Kidney epithelial cell (primary cell): Measurements from ENCODE around the gene FOXP1. TPM values are rescaled to one million over a fixed set of nuclear protein-coding genes. Genes with fewer than 3 reads are reported as not detected.

Experiments used
- DNase-seq: peaks from one replicate; pipeline ENCODE4 v3.0.0-alpha.2; 2010; ENCODE audit warnings: low read depth
- H3K27me3 ChIP-seq: 2 replicates; pipeline ENCODE4 v1.6.0; 2011; ENCODE audit warnings: low read length; ENCODE audit not compliant: control insufficient read depth, insufficient read depth
- H3K36me3 ChIP-seq: 2 replicates; pipeline ENCODE4 v1.5.1; 2011; ENCODE audit warnings: low read length; ENCODE audit not compliant: control insufficient read depth, insufficient read depth
- H3K4me3 ChIP-seq: 2 replicates; pipeline ENCODE4 v1.5.1; 2011; ENCODE audit warnings: low read depth, mild to moderate bottlenecking, control low read depth, low read length
- total RNA-seq: library from RNA; depleted of rRNA; stranded (reverse); fragments of >200 nt; gene quantifications from 2 replicates; pipeline ENCODE4 v1.2.3, GENCODE V29; 2015
- TF ChIP-seq, protein P1 (sequence below): IDR thresholded peaks from 2 replicates; pipeline ENCODE4 v1.5.1; 2011; ENCODE audit warnings: mild to moderate bottlenecking, moderate library complexity, low read length, control low read depth, inconsistent platforms; ENCODE audit not compliant: insufficient read depth, poor library complexity, severe bottlenecking

FOXP1 gene
- total RNA-seq, 1 donor from 2014 or later = 75.0 TPM

DNA sequence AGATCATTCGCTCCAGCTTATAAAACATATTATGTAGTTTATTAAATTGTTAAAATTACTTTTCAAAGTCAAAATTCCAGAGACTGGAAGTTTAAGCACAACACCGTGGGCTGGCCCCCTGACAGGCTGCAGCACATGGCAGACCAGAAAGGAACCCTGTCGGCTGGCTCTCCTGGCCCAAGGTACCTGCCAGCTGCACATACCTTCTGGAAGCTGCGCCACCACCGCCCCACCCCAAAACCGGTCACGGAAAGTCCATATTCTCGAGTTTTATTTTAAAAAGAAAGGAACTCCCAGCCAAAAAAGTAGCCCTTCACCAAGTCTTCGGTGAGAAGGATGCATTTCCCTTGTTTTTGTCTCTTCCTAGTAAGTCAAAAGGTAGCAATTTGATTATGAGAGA, 94.6 kb downstream of the FOXP1 start:
- no peak for DNase-seq
- TF ChIP-seq, protein P1, sequence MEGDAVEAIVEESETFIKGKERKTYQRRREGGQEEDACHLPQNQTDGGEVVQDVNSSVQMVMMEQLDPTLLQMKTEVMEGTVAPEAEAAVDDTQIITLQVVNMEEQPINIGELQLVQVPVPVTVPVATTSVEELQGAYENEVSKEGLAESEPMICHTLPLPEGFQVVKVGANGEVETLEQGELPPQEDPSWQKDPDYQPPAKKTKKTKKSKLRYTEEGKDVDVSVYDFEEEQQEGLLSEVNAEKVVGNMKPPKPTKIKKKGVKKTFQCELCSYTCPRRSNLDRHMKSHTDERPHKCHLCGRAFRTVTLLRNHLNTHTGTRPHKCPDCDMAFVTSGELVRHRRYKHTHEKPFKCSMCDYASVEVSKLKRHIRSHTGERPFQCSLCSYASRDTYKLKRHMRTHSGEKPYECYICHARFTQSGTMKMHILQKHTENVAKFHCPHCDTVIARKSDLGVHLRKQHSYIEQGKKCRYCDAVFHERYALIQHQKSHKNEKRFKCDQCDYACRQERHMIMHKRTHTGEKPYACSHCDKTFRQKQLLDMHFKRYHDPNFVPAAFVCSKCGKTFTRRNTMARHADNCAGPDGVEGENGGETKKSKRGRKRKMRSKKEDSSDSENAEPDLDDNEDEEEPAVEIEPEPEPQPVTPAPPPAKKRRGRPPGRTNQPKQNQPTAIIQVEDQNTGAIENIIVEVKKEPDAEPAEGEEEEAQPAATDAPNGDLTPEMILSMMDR = no peak
- H3K36me3 ChIP-seq = no peaks in the 10 kb centered on the region
- H3K4me3 ChIP-seq = no peak overlapping the region
- no peaks in the 10 kb centered on the region for H3K27me3 ChIP-seq

DNA sequence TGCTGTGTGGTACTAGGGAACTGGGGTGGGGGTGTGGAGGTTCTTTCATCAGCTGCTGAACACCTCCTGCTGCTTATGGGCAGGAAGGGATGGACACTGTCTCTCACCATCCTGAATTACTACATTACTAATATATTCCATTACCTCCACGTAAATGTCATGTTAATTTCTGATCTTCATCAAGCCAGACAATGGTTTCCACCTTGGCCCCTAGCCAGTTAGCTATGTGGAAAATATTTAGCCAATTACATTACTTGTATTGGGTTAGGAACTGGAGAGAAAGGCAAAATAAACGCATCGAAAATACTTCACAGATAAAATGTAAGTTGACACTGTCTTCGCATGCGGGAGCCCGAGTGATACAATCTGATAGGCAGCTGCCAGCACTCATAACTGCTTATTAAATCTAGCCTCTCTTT, 95.1 kb downstream of the FOXP1 start:
- H3K27me3 ChIP-seq = no peaks in the 10 kb centered on the region
- no peak overlapping the region for H3K4me3 ChIP-seq
- H3K36me3 ChIP-seq = no peaks in the 10 kb centered on the region
- DNase-seq = no peak
- TF ChIP-seq, protein P1 = no peak

DNA sequence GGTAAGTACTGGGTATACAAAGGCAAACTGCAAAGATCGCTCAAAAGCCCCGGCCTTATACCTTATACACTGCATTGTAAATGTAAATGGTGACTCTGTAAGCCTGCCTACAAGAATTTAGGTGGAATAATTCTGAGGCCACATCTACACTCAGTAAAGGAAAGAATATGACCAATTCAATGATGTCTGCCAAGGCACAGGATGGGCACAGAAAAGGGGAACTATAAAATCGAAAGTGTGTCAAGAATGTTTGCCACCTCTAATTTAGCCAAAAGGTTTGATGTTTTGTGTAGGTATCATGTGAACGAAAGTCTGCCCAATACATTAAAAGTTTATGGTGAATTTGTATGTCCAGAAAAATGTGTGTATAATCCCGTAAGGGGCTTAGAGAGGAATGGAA, 96.1 kb downstream of the FOXP1 start:
- TF ChIP-seq, protein P1 = no peak
- Histone ChIP-seq H3K4me3 (no peak overlapping the region), H3K36me3 (no peaks in the 10 kb centered on the region), H3K27me3 (no peaks in the 10 kb centered on the region)
- no peak for DNase-seq

DNA sequence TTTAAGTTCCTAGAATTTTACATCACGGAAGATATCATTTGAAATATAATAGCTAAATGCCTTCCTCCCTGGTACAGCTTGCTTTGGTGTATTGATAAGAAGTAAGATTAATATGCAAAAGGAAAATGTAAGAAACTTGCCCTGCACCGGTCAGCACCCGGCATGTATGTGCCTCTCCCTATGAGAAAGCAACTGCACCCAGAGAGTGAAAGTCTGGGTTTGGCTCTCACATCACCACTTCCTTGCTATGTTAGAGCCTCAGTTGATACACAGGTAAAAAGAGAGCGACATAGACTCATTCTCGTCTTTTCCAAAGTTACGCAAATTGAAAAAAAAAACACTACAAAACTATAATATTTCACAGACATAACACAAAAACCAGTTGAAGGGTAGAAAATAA, 96.7 kb downstream of the FOXP1 start:
- Histone ChIP-seq H3K27me3 (no peaks in the 10 kb centered on the region), H3K36me3 (no peaks in the 10 kb centered on the region), H3K4me3 (no peak overlapping the region)
- TF ChIP-seq, protein P1 = no peak
- DNase-seq = no peak

DNA sequence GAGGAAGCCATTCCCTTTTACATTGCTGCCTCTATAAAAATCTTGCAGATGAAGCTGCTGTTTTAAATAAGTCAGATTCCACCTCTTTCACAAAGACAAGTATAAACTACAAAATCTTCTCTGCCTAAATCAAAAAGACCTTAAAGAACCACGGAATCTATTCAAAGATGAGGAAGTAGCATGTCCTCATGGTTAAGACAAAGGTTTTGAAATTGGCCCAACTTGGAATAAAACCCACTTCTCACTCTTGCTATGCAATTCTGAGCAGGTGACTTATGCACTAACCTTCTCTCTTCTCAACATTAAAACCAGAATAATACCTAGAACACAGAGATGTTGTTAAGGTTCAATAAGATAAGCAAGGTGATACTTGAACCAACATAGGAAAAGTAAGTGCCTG, 97.6 kb downstream of the FOXP1 start:
- Histone ChIP-seq H3K36me3 (no peaks in the 10 kb centered on the region), H3K4me3 (no peak overlapping the region), H3K27me3 (no peaks in the 10 kb centered on the region)
- DNase-seq = no peak
- TF ChIP-seq, protein P1 = no peak

DNA sequence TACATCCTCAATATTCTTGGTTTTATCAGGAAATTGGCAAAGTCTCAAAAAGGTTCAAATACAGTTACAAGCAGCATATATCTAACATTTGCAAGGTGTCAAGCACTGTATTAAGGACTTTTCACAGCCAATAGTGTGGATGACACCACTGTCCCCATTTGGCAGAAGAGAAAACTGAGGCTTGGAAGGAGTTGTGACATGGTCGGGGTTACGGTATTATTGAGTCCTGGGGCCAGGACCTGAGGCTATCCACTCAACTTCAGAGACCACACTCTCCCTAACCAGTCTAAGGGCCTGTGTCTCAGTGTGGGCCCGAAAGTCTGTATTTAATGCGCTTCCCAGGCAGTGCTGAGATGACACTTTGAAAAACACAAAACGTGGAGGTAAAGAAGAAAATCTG, 99.1 kb downstream of the FOXP1 start:
- TF ChIP-seq, protein P1 = no peak
- H3K36me3 ChIP-seq = no peaks in the 10 kb centered on the region

More for the DNA sequence above, 99.1 kb downstream of the FOXP1 start:
- Histone ChIP-seq H3K4me3 (no peak overlapping the region), H3K27me3 (no peaks in the 10 kb centered on the region)
- DNase-seq = no peak
